ENCODE measurements around the gene SNTA1.

Gene SNTA1

DNA sequence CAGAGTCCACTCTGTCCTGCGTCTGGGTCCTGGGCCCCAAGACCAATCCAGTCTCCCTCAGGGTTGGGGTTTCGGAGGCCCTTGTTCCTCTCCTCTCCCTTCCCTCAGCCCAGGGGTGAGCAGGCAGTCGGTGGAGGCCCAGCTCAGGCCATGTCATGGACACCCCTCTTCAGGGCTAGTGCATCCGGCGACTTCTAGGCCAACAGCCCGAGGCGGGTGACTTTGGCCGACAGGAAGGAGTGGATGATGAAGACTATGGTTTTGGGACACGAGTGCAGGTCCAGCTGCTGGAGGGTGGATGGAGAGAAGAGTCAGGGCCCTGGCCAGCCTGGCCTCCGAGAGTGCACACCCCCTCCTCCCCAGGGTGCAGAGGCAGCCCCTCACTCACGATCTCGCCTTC is 35.2 kb downstream of the SNTA1 start:
- no peak overlapping the region for H3K4me3 ChIP-seq (ENCODE audit: low read length in 2 of 2)

GRCh38 chr20:33407796-33408195 is 35.8 kb downstream of the SNTA1 start:
- Histone ChIP-seq H3K9me3 (ENCODE audit: control insufficient read depth in 2 of 2, low read length in 2 of 2) (no peaks in the 10 kb centered on the region), H3K36me3 (ENCODE audit: control insufficient read depth in 2 of 2, insufficient read depth in 2 of 2, low read length in 2 of 2) (peaks cover 25 to 27% of the 10 kb centered on the region in 2 donors), H3K9ac (ENCODE audit: low read length in 2 of 2) (no peak overlapping the region), H3K27me3 (ENCODE audit: control insufficient read depth in 1 of 2, insufficient read depth in 2 of 2, low read length in 2 of 2) (no peaks in the 10 kb centered on the region), H3K4me3 (ENCODE audit: low read length in 2 of 2) (no peak overlapping the region), H3K4me1 (ENCODE audit: control insufficient read depth, insufficient read depth, low read length) (no peaks in the 10 kb centered on the region), H3K27ac (ENCODE audit: low read length) (no peak overlapping the region)

More for the DNA sequence above, 35.2 kb downstream of the SNTA1 start:
- peaks cover 25 to 27% of the 10 kb centered on the region in 2 donors for H3K36me3 ChIP-seq (ENCODE audit: control insufficient read depth in 2 of 2, insufficient read depth in 2 of 2, low read length in 2 of 2)
- H3K27ac ChIP-seq (ENCODE audit: low read length), result peak overlapping the region; percentile 24
- H3K9me3 ChIP-seq (ENCODE audit: control insufficient read depth in 2 of 2, low read length in 2 of 2), result no peaks in the 10 kb centered on the region
- H3K27me3 ChIP-seq (ENCODE audit: control insufficient read depth in 1 of 2, insufficient read depth in 2 of 2, low read length in 2 of 2), result no peaks in the 10 kb centered on the region
- no peaks in the 10 kb centered on the region for H3K4me1 ChIP-seq (ENCODE audit: control insufficient read depth, insufficient read depth, low read length)
- H3K9ac ChIP-seq (ENCODE audit: low read length in 2 of 2), result no peak overlapping the region

- H3K9ac ChIP-seq (ENCODE audit: low read length in 2 of 2), result no peak overlapping the region
- no peaks in the 10 kb centered on the region for H3K27me3 ChIP-seq (ENCODE audit: control insufficient read depth in 1 of 2, insufficient read depth in 2 of 2, low read length in 2 of 2)
- no peak overlapping the region for H3K4me3 ChIP-seq (ENCODE audit: low read length in 2 of 2)
- peaks cover 22 to 24% of the 10 kb centered on the region in 2 donors for H3K36me3 ChIP-seq (ENCODE audit: control insufficient read depth in 2 of 2, insufficient read depth in 2 of 2, low read length in 2 of 2)
- H3K4me1 ChIP-seq (ENCODE audit: control insufficient read depth, insufficient read depth, low read length), result peaks cover 3% of the 10 kb centered on the region
- no peaks in the 10 kb centered on the region for H3K9me3 ChIP-seq (ENCODE audit: control insufficient read depth in 2 of 2, low read length in 2 of 2)
- no peak overlapping the region for H3K27ac ChIP-seq (ENCODE audit: low read length)
Observed at GRCh38 chr20:33407251-33407650, 36.3 kb downstream of the SNTA1 start.

- H3K4me3 ChIP-seq (ENCODE audit: low read length in 2 of 2), result no peak overlapping the region
- H3K36me3 ChIP-seq (ENCODE audit: control insufficient read depth in 2 of 2, insufficient read depth in 2 of 2, low read length in 2 of 2), result peaks cover 8 to 10% of the 10 kb centered on the region in 2 donors
Observed at GRCh38 chr20:33404281-33404680, 39.3 kb downstream of the SNTA1 start.

GRCh38 chr20:33401921-33402369 is 41.6 kb downstream of the SNTA1 start:
- peaks cover 0 to 3% of the 10 kb centered on the region in 2 donors for H3K36me3 ChIP-seq (ENCODE audit: control insufficient read depth in 2 of 2, insufficient read depth in 2 of 2, low read length in 2 of 2)
- peak overlapping the region; percentile 96 to 99 for H3K4me3 ChIP-seq (ENCODE audit: low read length in 2 of 2)
- H3K27me3 ChIP-seq (ENCODE audit: control insufficient read depth in 1 of 2, insufficient read depth in 2 of 2, low read length in 2 of 2), result no peaks in the 10 kb centered on the region
- H3K9ac ChIP-seq (ENCODE audit: low read length in 2 of 2), result peak overlapping the region; percentile 76 to 89
- H3K27ac ChIP-seq (ENCODE audit: low read length), result no peak overlapping the region
- no peaks in the 10 kb centered on the region for H3K9me3 ChIP-seq (ENCODE audit: control insufficient read depth in 2 of 2, low read length in 2 of 2)
- H3K4me1 ChIP-seq (ENCODE audit: control insufficient read depth, insufficient read depth, low read length), result peaks cover 26% of the 10 kb centered on the region

More at GRCh38 chr20:33404281-33404680, 39.3 kb downstream of the SNTA1 start:
- Histone ChIP-seq H3K9me3 (ENCODE audit: control insufficient read depth in 2 of 2, low read length in 2 of 2) (no peaks in the 10 kb centered on the region), H3K27me3 (ENCODE audit: control insufficient read depth in 1 of 2, insufficient read depth in 2 of 2, low read length in 2 of 2) (no peaks in the 10 kb centered on the region), H3K9ac (ENCODE audit: low read length in 2 of 2) (no peak overlapping the region), H3K27ac (ENCODE audit: low read length) (no peak overlapping the region), H3K4me1 (ENCODE audit: control insufficient read depth, insufficient read depth, low read length) (peaks cover 26% of the 10 kb centered on the region)

DNA sequence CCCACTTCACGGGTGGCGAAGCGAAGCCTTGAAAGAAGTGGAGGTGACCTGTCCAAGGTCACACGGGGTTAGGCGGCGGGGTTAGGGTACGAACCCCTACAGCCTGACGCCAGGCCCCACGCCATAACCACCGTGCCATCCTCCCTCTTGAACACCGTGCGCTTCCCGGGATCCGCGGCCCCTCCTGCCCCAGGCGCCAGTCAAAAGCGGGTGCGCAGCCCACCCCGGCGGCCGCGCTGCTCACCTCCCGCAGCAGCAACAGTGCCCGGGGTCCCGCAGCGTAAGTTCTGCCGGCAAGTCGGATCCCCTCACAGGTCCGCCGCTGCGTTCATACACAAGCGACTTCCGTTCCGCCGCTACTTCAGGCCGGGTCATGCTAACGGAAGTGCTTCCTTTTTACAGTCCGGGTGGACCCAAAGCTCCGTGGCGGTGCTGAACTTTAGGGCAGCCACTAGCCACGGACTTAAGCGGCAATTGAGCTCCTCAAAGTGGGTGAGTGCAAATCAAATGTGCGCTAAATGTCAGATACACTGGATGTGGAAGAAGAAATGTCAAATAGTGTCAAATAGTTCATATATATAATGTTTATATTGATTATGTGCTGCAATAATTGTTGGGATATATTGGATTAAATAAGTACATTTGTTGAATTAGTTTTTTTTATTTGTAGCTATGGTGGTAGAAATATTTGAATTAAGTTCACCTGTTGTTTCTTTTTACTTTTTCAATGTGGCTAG is 42.2 kb downstream of the SNTA1 start, which contains the start of gene CDK5RAP1:
Gene CDK5RAP1, minus strand, starts transcription at position 336 of the 737 bp plus-strand sequence. CDS start 4,455 bp downstream, outside the sequence.
- Histone ChIP-seq H3K9ac (ENCODE audit: low read length in 2 of 2) (peak within 1 kb of the TSS; percentile 89 to 96), H3K9me3 (ENCODE audit: control insufficient read depth in 2 of 2, low read length in 2 of 2) (no peaks in the 10 kb centered on the region), H3K4me3 (ENCODE audit: low read length in 2 of 2) (peak within 1 kb of the TSS; percentile 96 to 99), H3K27me3 (ENCODE audit: control insufficient read depth in 1 of 2, insufficient read depth in 2 of 2, low read length in 2 of 2) (no peaks in the 10 kb centered on the region), H3K4me1 (ENCODE audit: control insufficient read depth, insufficient read depth, low read length) (peaks cover 26% of the 10 kb centered on the region), H3K27ac (ENCODE audit: low read length) (no peak within 1 kb of the TSS), H3K36me3 (ENCODE audit: control insufficient read depth in 2 of 2, insufficient read depth in 2 of 2, low read length in 2 of 2) (peaks cover 0 to 5% of the 10 kb centered on the region in 2 donors)

DNA sequence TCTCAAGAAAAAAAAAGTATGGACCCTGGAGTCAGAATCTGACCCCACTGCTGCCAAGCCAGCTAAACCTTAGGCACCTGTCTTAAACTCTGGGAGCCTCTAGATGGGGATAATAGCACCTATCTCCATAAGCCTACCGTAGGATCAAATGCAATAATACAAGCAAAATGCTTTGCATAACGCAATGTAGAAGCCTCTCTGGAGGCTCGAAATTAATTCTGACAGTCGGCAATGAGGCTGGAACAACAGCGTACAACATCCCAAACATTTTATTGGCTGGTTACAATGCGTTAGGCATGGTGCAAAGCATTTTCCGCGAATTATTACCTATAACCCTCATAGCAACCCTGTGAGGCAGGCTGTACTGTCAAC is 42.8 kb downstream of the SNTA1 start:
- peak overlapping the region; percentile 89 to 96 for H3K9ac ChIP-seq (ENCODE audit: low read length in 2 of 2)
- no peaks in the 10 kb centered on the region for H3K27me3 ChIP-seq (ENCODE audit: control insufficient read depth in 1 of 2, insufficient read depth in 2 of 2, low read length in 2 of 2)
- H3K36me3 ChIP-seq (ENCODE audit: control insufficient read depth in 2 of 2, insufficient read depth in 2 of 2, low read length in 2 of 2), result peaks cover 3 to 7% of the 10 kb centered on the region in 2 donors
- H3K4me1 ChIP-seq (ENCODE audit: control insufficient read depth, insufficient read depth, low read length), result peaks cover 26% of the 10 kb centered on the region
- no peak overlapping the region for H3K27ac ChIP-seq (ENCODE audit: low read length)
- H3K9me3 ChIP-seq (ENCODE audit: control insufficient read depth in 2 of 2, low read length in 2 of 2), result no peaks in the 10 kb centered on the region
- peak overlapping the region; percentile 96 to 99 for H3K4me3 ChIP-seq (ENCODE audit: low read length in 2 of 2)

DNA sequence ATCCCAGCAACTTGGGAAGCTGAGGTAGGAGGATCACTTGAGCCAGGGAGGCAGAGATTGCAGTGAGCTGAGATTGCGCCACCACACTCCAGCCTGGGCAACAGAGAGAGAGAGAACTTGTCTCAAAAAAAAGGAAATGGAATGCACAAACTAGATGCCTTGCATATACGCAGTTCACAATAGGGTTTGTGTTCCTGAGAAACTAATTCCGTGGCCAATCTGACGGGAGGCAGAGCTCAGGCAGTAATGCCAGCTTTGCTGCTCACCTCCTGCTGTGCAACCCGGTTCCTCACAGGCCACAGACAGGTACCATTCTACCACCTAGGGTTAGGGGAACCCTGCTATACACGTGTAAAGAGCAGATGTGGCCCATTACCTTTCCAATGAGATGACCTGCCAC is 43.6 kb downstream of the SNTA1 start:
- Histone ChIP-seq H3K27ac (ENCODE audit: low read length) (no peak overlapping the region), H3K36me3 (ENCODE audit: control insufficient read depth in 2 of 2, insufficient read depth in 2 of 2, low read length in 2 of 2) (peaks cover 4 to 10% of the 10 kb centered on the region in 2 donors), H3K27me3 (ENCODE audit: control insufficient read depth in 1 of 2, insufficient read depth in 2 of 2, low read length in 2 of 2) (no peaks in the 10 kb centered on the region), H3K9ac (ENCODE audit: low read length in 2 of 2) (peak overlapping the region; percentile 89 to 96), H3K4me1 (ENCODE audit: control insufficient read depth, insufficient read depth, low read length) (peaks cover 26% of the 10 kb centered on the region), H3K4me3 (ENCODE audit: low read length in 2 of 2) (peak overlapping the region; percentile 96 to 99), H3K9me3 (ENCODE audit: control insufficient read depth in 2 of 2, low read length in 2 of 2) (no peaks in the 10 kb centered on the region)

- Histone ChIP-seq H3K4me3 (ENCODE audit: low read length in 2 of 2) (no peak overlapping the region), H3K9ac (ENCODE audit: low read length in 2 of 2) (no peak overlapping the region), H3K36me3 (ENCODE audit: control insufficient read depth in 2 of 2, insufficient read depth in 2 of 2, low read length in 2 of 2) (peaks cover 14 to 30% of the 10 kb centered on the region in 2 donors)
Observed at GRCh38 chr20:33394718-33395117, 48.8 kb downstream of the SNTA1 start.

GRCh38 chr20:33393609-33394008 is 50.0 kb downstream of the SNTA1 start:
- Histone ChIP-seq H3K4me1 (ENCODE audit: control insufficient read depth, insufficient read depth, low read length) (no peaks in the 10 kb centered on the region), H3K9me3 (ENCODE audit: control insufficient read depth in 2 of 2, low read length in 2 of 2) (no peaks in the 10 kb centered on the region), H3K9ac (ENCODE audit: low read length in 2 of 2) (no peak overlapping the region), H3K36me3 (ENCODE audit: control insufficient read depth in 2 of 2, insufficient read depth in 2 of 2, low read length in 2 of 2) (peaks cover 14 to 30% of the 10 kb centered on the region in 2 donors), H3K4me3 (ENCODE audit: low read length in 2 of 2) (no peak overlapping the region), H3K27ac (ENCODE audit: low read length) (no peak overlapping the region), H3K27me3 (ENCODE audit: control insufficient read depth in 1 of 2, insufficient read depth in 2 of 2, low read length in 2 of 2) (no peaks in the 10 kb centered on the region)

More at GRCh38 chr20:33394718-33395117, 48.8 kb downstream of the SNTA1 start:
- Histone ChIP-seq H3K27ac (ENCODE audit: low read length) (no peak overlapping the region), H3K9me3 (ENCODE audit: control insufficient read depth in 2 of 2, low read length in 2 of 2) (no peaks in the 10 kb centered on the region), H3K27me3 (ENCODE audit: control insufficient read depth in 1 of 2, insufficient read depth in 2 of 2, low read length in 2 of 2) (no peaks in the 10 kb centered on the region), H3K4me1 (ENCODE audit: control insufficient read depth, insufficient read depth, low read length) (peaks cover 3% of the 10 kb centered on the region)
